Activated CD4-positive, alpha-beta memory T cell treated with anti-CD3 and anti-CD28 coated beads for 36 hours (primary cell): Measurements from ENCODE around the gene USP3. TPM values are rescaled to one million over a fixed set of nuclear protein-coding genes. Genes with fewer than 3 reads are reported as not detected.
"Not testable (repeated sequence)": the region's sequence is repeated elsewhere in the genome, so short reads cannot be mapped to it uniquely, and the experiment has no call there.

ENCODE experiments used
- CTCF ChIA-PET: fragments of 350-600 bp; sonication (Branson Sonifier 250); formaldehyde crosslinking; loops from one replicate; lab custom pipeline; 2021; ENCODE audit warnings: antibody characterized with exemption, inconsistent platforms; lab: Charles Lee
- POLR2A ChIA-PET: fragments of 350-600 bp; sonication (Branson Sonifier 250); formaldehyde crosslinking; loops from one replicate; lab custom pipeline; 2021; ENCODE audit warnings: antibody characterized with exemption; lab: Charles Lee
- DNase-seq: peaks from one replicate; pipeline ENCODE4 v3.0.0-alpha.2; 2020
- H3K27ac Mint-ChIP-seq: one replicate; pipeline ENCODE4 v1.8.0; 2021; ENCODE audit warnings: mixed read lengths
- H3K27me3 Mint-ChIP-seq: one replicate; pipeline ENCODE4 v1.8.0; 2021; ENCODE audit warnings: mixed read lengths
- H3K36me3 Mint-ChIP-seq: one replicate; pipeline ENCODE4 v1.8.0; 2021; ENCODE audit warnings: mixed read lengths
- H3K4me1 Mint-ChIP-seq: one replicate; pipeline ENCODE4 v1.8.0; 2021; ENCODE audit warnings: low read depth, mixed read lengths
- H3K4me3 Mint-ChIP-seq: one replicate; pipeline ENCODE4 v1.8.0; 2021; ENCODE audit warnings: mild to moderate bottlenecking, mixed read lengths
- H3K9me3 Mint-ChIP-seq: one replicate; pipeline ENCODE4 v1.8.0; 2021; ENCODE audit warnings: mixed read lengths
- intact Hi-C: fragments of 100-400 bp; cut with micrococcal nuclease; formaldehyde crosslinking; loops from one replicate; pipeline ENCODE4 v1.15.1; 2023
- total RNA-seq, 2 experiments: library from RNA; stranded (reverse); gene quantifications; one replicate each; pipeline ENCODE4 v1.2.3, GENCODE V29; 2021

USP3 gene
- total RNA-seq, 2 experiments from 2014 or later, result 46.1 to 48.9 TPM

GRCh38 chr15:63531586-63531985 lies 27.2 kb downstream of the USP3 start:
- CTCF ChIA-PET, result interaction anchor here (0.6 to 2.9 kb wide), 8 partner anchors 14 to 78 kb away, joined by 3 to 14 read pairs (median 3); no protein-coding TSS in a partner anchor
- Mint-ChIP-seq H3K27me3 (no peaks in the 10 kb centered on the region), H3K27ac (no peak overlapping the region), H3K4me3 (no peak overlapping the region), H3K4me1 (peaks cover 90% of the 10 kb centered on the region), H3K36me3 (peaks cover 4% of the 10 kb centered on the region), H3K9me3 (no peaks in the 10 kb centered on the region)
- no peak for DNase-seq
- intact Hi-C loops, result no loop called here
- POLR2A ChIA-PET, result no interaction called here

GRCh38 chr15:63532307-63532744 lies 27.9 kb downstream of the USP3 start:
- ChIA-PET CTCF (interaction anchor here (0.6 to 1.4 kb wide), 6 partner anchors 12 to 65 kb away, joined by 3 to 7 read pairs (median 3); no protein-coding TSS in a partner anchor), POLR2A (interaction anchor here (0.5 kb wide), 1 partner anchor 28 kb away, joined by 3 read pairs; no protein-coding TSS in a partner anchor)
- DNase-seq, result no peak
- Mint-ChIP-seq H3K27ac (no peak overlapping the region), H3K9me3 (no peaks in the 10 kb centered on the region), H3K4me3 (no peak overlapping the region), H3K4me1 (peaks cover 82% of the 10 kb centered on the region), H3K27me3 (no peaks in the 10 kb centered on the region), H3K36me3 (peaks cover 3% of the 10 kb centered on the region)
- intact Hi-C loops, result no loop called here

- H3K27me3 Mint-ChIP-seq, POLR2A ChIA-PET, CTCF ChIA-PET, H3K27ac Mint-ChIP-seq, H3K9me3 Mint-ChIP-seq, H3K4me3 Mint-ChIP-seq, intact Hi-C loops, DNase-seq: not testable (repeated sequence)
- H3K4me1 Mint-ChIP-seq, result peaks cover 69% of the 10 kb centered on the region
- peaks cover 12% of the 10 kb centered on the region for H3K36me3 Mint-ChIP-seq
Measured at GRCh38 chr15:63534888-63535287, 30.5 kb downstream of the USP3 start.

GRCh38 chr15:63535689-63536088 lies 31.3 kb downstream of the USP3 start:
- Mint-ChIP-seq H3K4me3 (no peak overlapping the region), H3K4me1 (peaks cover 68% of the 10 kb centered on the region), H3K36me3 (peaks cover 15% of the 10 kb centered on the region), H3K9me3 (no peaks in the 10 kb centered on the region), H3K27me3 (no peaks in the 10 kb centered on the region), H3K27ac (no peak overlapping the region)
- ChIA-PET CTCF (no interaction called here), POLR2A (no interaction called here)
- DNase-seq, result no peak
- intact Hi-C loops, result no loop called here

GRCh38 chr15:63538876-63539275 lies 34.5 kb downstream of the USP3 start:
- DNase-seq, result no peak
- H3K36me3 Mint-ChIP-seq, result peaks cover 15% of the 10 kb centered on the region
- H3K9me3 Mint-ChIP-seq, result no peaks in the 10 kb centered on the region
- intact Hi-C loops, result no loop called here
- H3K27me3 Mint-ChIP-seq, result no peaks in the 10 kb centered on the region
- peaks cover 57% of the 10 kb centered on the region for H3K4me1 Mint-ChIP-seq
- no peak overlapping the region for H3K4me3 Mint-ChIP-seq
- ChIA-PET CTCF (no interaction called here), POLR2A (no interaction called here)
- no peak overlapping the region for H3K27ac Mint-ChIP-seq

GRCh38 chr15:63539521-63539920 lies 35.1 kb downstream of the USP3 start:
- POLR2A ChIA-PET, result no interaction called here
- Mint-ChIP-seq H3K9me3 (no peaks in the 10 kb centered on the region), H3K27ac (no peak overlapping the region), H3K4me3 (no peak overlapping the region), H3K27me3 (no peaks in the 10 kb centered on the region), H3K4me1 (peaks cover 56% of the 10 kb centered on the region), H3K36me3 (peaks cover 15% of the 10 kb centered on the region)
- no peak for DNase-seq
- intact Hi-C loops, result no loop called here
- CTCF ChIA-PET, result no interaction called here

GRCh38 chr15:63539998-63540397 lies 35.6 kb downstream of the USP3 start:
- no peak overlapping the region for H3K4me3 Mint-ChIP-seq
- ChIA-PET POLR2A (no interaction called here), CTCF (interaction anchor here (2.3 kb wide), 1 partner anchor 59 kb away, joined by 7 read pairs; no protein-coding TSS in a partner anchor)
- H3K36me3 Mint-ChIP-seq, result peaks cover 15% of the 10 kb centered on the region
- intact Hi-C loops, result no loop called here
- DNase-seq, result no peak
- H3K27me3 Mint-ChIP-seq, result no peaks in the 10 kb centered on the region
- no peak overlapping the region for H3K27ac Mint-ChIP-seq
- no peaks in the 10 kb centered on the region for H3K9me3 Mint-ChIP-seq
- H3K4me1 Mint-ChIP-seq, result peaks cover 56% of the 10 kb centered on the region

GRCh38 chr15:63540449-63540848 lies 36.1 kb downstream of the USP3 start:
- intact Hi-C loops, result no loop called here

GRCh38 chr15:63544258-63545026 lies 40.0 kb downstream of the USP3 start:
- no peaks in the 10 kb centered on the region for H3K27me3 Mint-ChIP-seq
- H3K27ac Mint-ChIP-seq, result peak overlapping the region; percentile 0
- CTCF ChIA-PET, result interaction anchor here (0.7 to 2.7 kb wide), 5 partner anchors 11 to 1728 kb away, joined by 3 to 10 read pairs (median 4); no protein-coding TSS in a partner anchor
- H3K9me3 Mint-ChIP-seq, result no peaks in the 10 kb centered on the region
- H3K36me3 Mint-ChIP-seq, result peaks cover 3% of the 10 kb centered on the region
- intact Hi-C loops, result no loop called here
- no peak overlapping the region for H3K4me3 Mint-ChIP-seq
- H3K4me1 Mint-ChIP-seq, result peaks cover 40% of the 10 kb centered on the region
- DNase-seq, result no peak
- POLR2A ChIA-PET, result interaction anchor here (1.1 kb wide), 1 partner anchor 83 kb away, joined by 3 read pairs; no protein-coding TSS in a partner anchor

More at GRCh38 chr15:63540449-63540848, 36.1 kb downstream of the USP3 start:
- H3K27me3 Mint-ChIP-seq, result no peaks in the 10 kb centered on the region
- H3K9me3 Mint-ChIP-seq, result no peaks in the 10 kb centered on the region
- DNase-seq, result no peak
- peaks cover 53% of the 10 kb centered on the region for H3K4me1 Mint-ChIP-seq
- no peak overlapping the region for H3K27ac Mint-ChIP-seq
- ChIA-PET CTCF (interaction anchor here (2.3 kb wide), 1 partner anchor 59 kb away, joined by 7 read pairs; no protein-coding TSS in a partner anchor), POLR2A (no interaction called here)
- H3K4me3 Mint-ChIP-seq, result no peak overlapping the region
- H3K36me3 Mint-ChIP-seq, result peaks cover 15% of the 10 kb centered on the region

GRCh38 chr15:63545520-63545919 lies 41.1 kb downstream of the USP3 start:
- DNase-seq, result no peak
- Mint-ChIP-seq H3K27me3 (no peaks in the 10 kb centered on the region), H3K27ac (no peak overlapping the region), H3K9me3 (no peaks in the 10 kb centered on the region), H3K36me3 (peaks cover 1% of the 10 kb centered on the region), H3K4me1 (peaks cover 37% of the 10 kb centered on the region), H3K4me3 (no peak overlapping the region)
- POLR2A ChIA-PET, result no interaction called here
- CTCF ChIA-PET, result interaction anchor here (2.1 to 2.7 kb wide), 2 partner anchors 58 to 79 kb away, joined by 8 to 10 read pairs; no protein-coding TSS in a partner anchor
- intact Hi-C loops, result no loop called here

GRCh38 chr15:63551400-63551799 lies 47.0 kb downstream of the USP3 start:
- CTCF ChIA-PET, result interaction anchor here (0.6 to 3.1 kb wide), 4 partner anchors 64 to 118 kb away, joined by 3 to 17 read pairs (median 8); no protein-coding TSS in a partner anchor
- POLR2A ChIA-PET, result no interaction called here

GRCh38 chr15:63553388-63553791 lies 49.0 kb downstream of the USP3 start:
- ChIA-PET CTCF (interaction anchor here (0.9 to 2.4 kb wide), 11 partner anchors 12 to 493 kb away, joined by 3 to 11 read pairs (median 4); no protein-coding TSS in a partner anchor), POLR2A (interaction anchor here (0.9 to 2.0 kb wide), 3 partner anchors 43 to 48 kb away, joined by 4 to 5 read pairs (median 4); partner anchors contain the start of gene FBXL22)
- no peak for DNase-seq
- peaks cover 15% of the 10 kb centered on the region for H3K36me3 Mint-ChIP-seq
- no peaks in the 10 kb centered on the region for H3K27me3 Mint-ChIP-seq
- no peak overlapping the region for H3K4me3 Mint-ChIP-seq
- peaks cover 57% of the 10 kb centered on the region for H3K4me1 Mint-ChIP-seq
- H3K9me3 Mint-ChIP-seq, result no peaks in the 10 kb centered on the region
- intact Hi-C loops, result loop anchor here (5.0 kb wide), 1 partner anchor 86 kb away; no protein-coding TSS in a partner anchor
- peak overlapping the region; percentile 28 for H3K27ac Mint-ChIP-seq

More at GRCh38 chr15:63551400-63551799, 47.0 kb downstream of the USP3 start:
- Mint-ChIP-seq H3K4me1 (peaks cover 51% of the 10 kb centered on the region), H3K27ac (no peak overlapping the region), H3K27me3 (no peaks in the 10 kb centered on the region), H3K4me3 (no peak overlapping the region), H3K36me3 (peaks cover 1% of the 10 kb centered on the region), H3K9me3 (no peaks in the 10 kb centered on the region)
- intact Hi-C loops, result loop anchor here (5.0 kb wide), 1 partner anchor 84 kb away; no protein-coding TSS in a partner anchor
- no peak for DNase-seq
